ENCODE measurements around the gene ITGA5.
A peak's percentile ranks its signal among the peaks of the same experiment; 100 is the strongest.

The ITGA5 gene

DNA sequence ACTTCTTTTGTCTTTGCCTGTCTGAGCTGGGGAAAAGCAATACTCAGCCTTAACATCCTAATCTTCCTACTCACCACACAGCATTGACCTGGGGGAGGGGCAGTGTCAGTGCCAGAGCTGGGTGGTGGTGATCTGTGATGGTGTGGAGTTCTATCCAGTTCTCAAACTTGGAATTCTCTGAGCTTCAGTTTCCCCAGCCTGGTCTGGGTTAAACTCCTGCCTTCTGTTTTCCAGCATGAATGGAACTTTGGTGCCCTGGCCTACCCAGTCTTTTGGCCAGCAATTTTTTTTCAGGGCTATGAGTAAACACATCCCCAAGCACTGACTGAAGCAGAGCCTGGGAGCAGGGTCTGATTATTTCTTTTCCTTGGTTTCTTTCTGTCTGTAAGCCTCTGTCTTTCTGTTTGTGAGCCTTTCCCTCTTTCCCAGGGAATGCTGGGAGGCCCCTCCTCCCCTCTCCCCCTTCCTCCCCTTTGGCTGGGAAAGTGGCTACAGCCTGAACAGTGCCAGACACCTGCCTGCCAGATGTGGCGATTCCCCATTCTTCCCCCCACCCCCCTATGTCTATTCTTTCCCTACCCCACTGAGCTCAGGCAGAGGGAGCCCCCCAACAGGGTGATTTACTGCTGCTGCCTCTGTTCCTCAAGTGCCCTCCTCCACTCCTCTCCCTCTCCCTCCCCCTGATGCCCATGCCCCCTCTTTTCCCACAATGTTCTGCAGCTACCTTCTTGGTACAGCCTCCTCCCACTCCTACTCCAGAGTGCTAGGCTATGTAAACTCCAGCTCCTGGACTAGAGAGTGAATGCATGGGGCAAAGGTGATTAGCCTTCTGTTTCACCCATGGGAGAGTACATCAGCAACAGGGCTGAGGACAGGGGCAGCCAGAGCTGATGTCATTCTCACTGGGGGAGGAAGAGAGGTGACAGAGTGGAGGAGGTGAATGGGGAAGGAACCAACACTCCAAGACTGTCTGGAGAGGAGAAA is 65.9 kb downstream of the ITGA5 start:
- DNase-seq (ENCODE audit: low spot score): no peak

DNA sequence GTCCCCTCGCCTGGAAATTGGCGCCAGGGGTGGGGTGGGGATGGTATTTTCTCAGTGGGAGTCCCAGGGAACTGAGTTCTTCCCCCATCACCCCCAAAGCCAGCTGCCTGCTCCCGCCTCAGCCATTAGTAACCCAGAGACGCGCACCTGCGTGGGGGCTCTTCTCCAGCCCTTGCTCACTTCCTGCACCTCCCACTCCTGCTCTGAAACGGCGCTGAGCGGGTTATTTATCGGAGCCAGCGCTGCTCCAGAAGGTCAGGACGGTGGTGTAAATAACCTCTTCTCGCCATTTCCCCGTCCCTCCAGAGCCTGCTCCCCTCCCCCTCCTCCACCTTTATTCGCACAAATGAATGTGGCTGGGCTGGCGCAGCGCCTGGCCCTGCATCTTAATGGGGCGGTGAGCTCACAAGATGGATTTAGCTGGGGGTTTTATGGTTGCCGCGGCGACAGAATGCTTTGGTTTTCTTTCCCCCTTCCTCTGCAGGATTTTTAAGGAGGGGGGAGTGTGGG is 67.0 kb downstream of the ITGA5 start:
- DNase-seq (ENCODE audit: low spot score): peak; percentile 76

DNA sequence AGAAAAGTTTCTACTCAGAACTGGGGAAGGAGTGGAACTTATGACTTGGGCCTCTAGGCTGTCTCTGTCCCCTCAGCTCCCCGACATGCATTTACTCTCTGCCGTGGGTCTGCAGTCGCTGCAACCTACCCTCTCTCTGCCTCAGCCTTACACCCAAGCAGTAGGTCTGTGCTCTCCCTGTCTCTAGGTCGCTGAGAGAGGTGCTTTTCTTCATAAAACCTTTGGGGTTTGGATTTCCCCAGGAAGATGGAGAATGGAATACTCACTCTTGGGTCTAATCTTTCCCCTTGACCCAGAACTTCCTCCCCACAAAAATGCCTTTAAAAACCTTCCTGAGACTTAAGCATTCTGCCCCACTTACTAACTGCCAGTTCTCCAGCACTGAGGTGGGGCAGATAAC is 67.7 kb downstream of the ITGA5 start:
- no peak for DNase-seq (ENCODE audit: low spot score)

DNA sequence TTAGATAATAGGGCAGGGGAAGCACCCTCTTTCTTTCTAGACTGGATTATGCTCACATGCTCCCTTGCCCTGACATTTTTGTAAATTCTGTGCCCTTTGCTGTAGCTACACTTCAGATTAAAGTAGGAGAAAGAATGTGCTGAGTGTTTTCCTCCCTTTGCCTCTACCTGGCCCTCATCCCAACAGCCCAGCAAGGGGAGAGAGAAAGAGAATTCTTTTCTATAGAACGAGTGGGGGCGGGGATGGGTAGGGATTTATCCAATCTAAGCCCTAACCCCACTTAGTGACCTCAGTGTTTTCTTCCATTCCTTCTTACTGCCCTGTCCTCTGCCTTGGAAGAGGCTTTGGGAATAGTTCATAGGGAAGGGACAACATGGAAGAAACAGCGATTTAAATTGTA is 68.3 kb downstream of the ITGA5 start:
- DNase-seq (ENCODE audit: low spot score): no peak

DNA sequence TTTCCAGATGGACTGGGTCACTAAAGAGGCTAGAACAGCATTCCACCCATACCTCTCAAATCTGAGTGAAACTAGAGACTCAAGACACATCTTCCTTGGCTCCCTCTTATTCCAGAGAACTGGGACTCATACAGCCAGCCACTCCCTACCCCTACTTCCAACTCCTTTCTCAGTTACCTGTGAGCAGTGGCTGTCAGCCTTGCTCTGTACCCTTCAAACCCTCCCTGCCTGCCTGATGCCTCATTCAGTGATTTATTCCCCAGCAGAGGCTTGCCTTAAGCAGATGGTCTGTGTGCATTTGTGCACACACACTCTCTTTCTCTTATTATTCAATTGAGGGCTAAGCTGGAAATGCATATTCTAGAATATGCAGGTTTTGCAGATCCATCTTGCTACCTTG is 69.4 kb downstream of the ITGA5 start:
- DNase-seq (ENCODE audit: low spot score): no peak

DNA sequence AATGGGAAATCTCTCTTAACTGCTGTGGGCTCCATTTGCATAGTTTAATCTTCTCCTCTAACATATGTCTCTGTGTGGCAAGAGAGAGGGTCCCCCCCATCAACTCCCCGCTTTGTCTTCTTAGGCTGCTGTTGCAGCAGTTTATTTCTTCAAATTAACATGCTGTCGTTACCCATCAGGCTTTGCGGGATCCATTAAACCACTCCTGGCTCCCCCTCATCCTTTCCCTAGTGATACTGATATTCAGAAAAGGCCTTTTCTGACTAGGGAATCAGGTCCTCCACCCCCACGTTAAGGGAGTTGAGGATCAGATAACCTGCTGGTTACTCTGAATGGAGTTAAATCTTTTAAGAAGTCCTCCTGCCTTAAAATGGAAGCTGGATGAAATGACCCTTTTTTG is 70.0 kb downstream of the ITGA5 start:
- DNase-seq (ENCODE audit: low spot score): no peak
